Measurements from ENCODE around the gene CHI3L2.

DNA sequence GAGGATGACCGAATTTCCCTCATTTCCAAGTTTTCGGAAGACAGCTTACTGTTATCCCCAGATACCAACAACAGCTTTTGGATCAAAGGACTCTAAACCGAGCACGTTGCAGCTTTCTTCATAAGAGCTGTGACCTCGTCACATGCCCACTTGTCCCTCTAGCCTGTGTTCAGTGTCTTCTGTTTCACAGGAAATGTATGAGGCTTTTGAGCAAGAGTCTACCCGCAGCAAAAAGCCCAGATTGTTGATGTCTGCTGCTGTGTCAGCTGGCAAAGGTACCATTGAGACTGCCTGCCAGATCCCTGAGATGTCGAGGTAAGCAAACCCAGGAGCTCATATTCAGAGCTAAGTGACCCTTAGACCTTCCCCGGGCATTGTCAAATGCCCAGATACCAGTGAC lies 24.1 kb downstream of the CHI3L2 start:
- TF ChIP-seq CAMTA2 (CRISPR knock-in tag; IDR thresholded peaks at IDR 0.05; ENCODE audit: borderline replicate concordance) = no peak
- TF ChIP-seq POLR2A (IDR thresholded peaks at IDR 0.05; ENCODE audit: insufficient read depth in 1 of 2, low read depth in 2 of 2, low read length in 2 of 2) = no peak
- no peak for TF ChIP-seq NR3C1 (CRISPR knock-in tag; IDR thresholded peaks at IDR 0.05)
- TF ChIP-seq HDAC1 (CRISPR knock-in tag; IDR thresholded peaks at IDR 0.05) = no peak
- no peak for TF ChIP-seq ZNF777 (CRISPR knock-in tag; IDR thresholded peaks at IDR 0.05)
- TF ChIP-seq ZNF30 (CRISPR knock-in tag; IDR thresholded peaks at IDR 0.05) = no peak
- TF ChIP-seq, protein P1, sequence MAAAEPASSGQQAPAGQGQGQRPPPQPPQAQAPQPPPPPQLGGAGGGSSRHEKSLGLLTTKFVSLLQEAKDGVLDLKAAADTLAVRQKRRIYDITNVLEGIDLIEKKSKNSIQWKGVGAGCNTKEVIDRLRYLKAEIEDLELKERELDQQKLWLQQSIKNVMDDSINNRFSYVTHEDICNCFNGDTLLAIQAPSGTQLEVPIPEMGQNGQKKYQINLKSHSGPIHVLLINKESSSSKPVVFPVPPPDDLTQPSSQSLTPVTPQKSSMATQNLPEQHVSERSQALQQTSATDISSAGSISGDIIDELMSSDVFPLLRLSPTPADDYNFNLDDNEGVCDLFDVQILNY (CRISPR knock-in tag; conservative IDR thresholded peaks at IDR 0.05) = no peak
- TF ChIP-seq ATM (IDR thresholded peaks at IDR 0.05; ENCODE audit: borderline replicate concordance) = no peak
- no peak for TF ChIP-seq HNRNPK (IDR thresholded peaks at IDR 0.05; ENCODE audit: low read depth, low read length, poor library complexity, severe bottlenecking)

All from HepG2 (cell line).